Right lobe of liver (tissue), 4 donors: ENCODE results near the gene ZC3H6.

Source experiments
- POLR2A ChIP-seq: fragments of 450-650 bp; IDR thresholded peaks from one replicate; pipeline ENCODE4 v1.6.1; 2017; ENCODE audit warnings: antibody characterized with exemption, mild to moderate bottlenecking
- TF ChIP-seq, protein P1 (sequence below), 4 donors: fragments of 200-600 bp in 3 of 4; fragments of 450-650 bp in 1 of 4; IDR thresholded peaks; one replicate each; pipeline versions ENCODE4 v1.5.1 to v1.8.0; 2016 to 2022; ENCODE audit warnings: antibody characterized with exemption in 4 of 4, mild to moderate bottlenecking in 2 of 4
- donor health status: DM: no; HTN: no; CAD: no.
- donor health status: DM: no; HTN: no; CAD: no.
- donor health status: DM: no; HTN: yes; CAD: no.

DNA sequence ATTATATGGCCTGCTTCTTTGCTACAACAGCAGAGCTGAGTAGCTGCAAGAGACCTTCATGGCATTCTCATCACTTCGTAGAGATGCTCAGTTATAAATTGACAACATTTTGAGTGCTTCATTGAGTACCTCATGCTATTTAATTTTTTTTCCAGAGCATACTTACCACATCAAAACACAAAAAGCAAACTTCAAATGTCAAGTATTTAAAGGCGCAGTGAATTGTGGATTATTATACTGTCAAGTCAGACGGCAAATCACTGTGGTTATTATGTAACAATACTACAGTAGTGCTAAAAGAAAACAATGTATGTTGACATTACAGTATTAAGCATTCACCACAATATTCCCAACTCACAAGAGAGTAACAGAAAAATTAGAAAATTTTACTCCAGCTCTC, 33.0 kb upstream of the ZC3H6 start:
- TF ChIP-seq, protein P1, sequence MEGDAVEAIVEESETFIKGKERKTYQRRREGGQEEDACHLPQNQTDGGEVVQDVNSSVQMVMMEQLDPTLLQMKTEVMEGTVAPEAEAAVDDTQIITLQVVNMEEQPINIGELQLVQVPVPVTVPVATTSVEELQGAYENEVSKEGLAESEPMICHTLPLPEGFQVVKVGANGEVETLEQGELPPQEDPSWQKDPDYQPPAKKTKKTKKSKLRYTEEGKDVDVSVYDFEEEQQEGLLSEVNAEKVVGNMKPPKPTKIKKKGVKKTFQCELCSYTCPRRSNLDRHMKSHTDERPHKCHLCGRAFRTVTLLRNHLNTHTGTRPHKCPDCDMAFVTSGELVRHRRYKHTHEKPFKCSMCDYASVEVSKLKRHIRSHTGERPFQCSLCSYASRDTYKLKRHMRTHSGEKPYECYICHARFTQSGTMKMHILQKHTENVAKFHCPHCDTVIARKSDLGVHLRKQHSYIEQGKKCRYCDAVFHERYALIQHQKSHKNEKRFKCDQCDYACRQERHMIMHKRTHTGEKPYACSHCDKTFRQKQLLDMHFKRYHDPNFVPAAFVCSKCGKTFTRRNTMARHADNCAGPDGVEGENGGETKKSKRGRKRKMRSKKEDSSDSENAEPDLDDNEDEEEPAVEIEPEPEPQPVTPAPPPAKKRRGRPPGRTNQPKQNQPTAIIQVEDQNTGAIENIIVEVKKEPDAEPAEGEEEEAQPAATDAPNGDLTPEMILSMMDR (IDR thresholded peaks at IDR 0.05): no peak
- TF ChIP-seq POLR2A: no peak
